ENCODE measurements around the gene SEPTIN10.
A peak's percentile ranks its signal among the peaks of the same experiment; 100 is the strongest.
"Not testable (repeated sequence)": the region's sequence is repeated elsewhere in the genome, so short reads cannot be mapped to it uniquely, and the experiment has no call there.

SEPTIN10 gene

GRCh38 chr2:109613922-109614714, at the start of gene SEPTIN10, which contains the start of gene SOWAHC:
Gene SEPTIN10 (minus strand): TSS chr2:109613966. CDS start chr2:109613827, 139 bp downstream.
Gene SOWAHC (plus strand): TSS chr2:109614364. CDS start chr2:109614490, 126 bp downstream.
- DNase-seq (ENCODE audit: low read depth in 2 of 2, low spot score in 1 of 2), result peak; percentile 37 to 43

GRCh38 chr2:109662889-109663288, 49.1 kb upstream of the SEPTIN10 start:
- DNase-seq (ENCODE audit: low read depth in 2 of 2, low spot score in 1 of 2), result no peak

GRCh38 chr2:109660046-109660860, 46.5 kb upstream of the SEPTIN10 start:
- no peak for DNase-seq (ENCODE audit: low read depth in 2 of 2, low spot score in 1 of 2)

- DNase-seq (ENCODE audit: low read depth in 2 of 2, low spot score in 1 of 2), result no peak
Observed at GRCh38 chr2:109659396-109660045, 45.8 kb upstream of the SEPTIN10 start.

- DNase-seq (ENCODE audit: low read depth in 2 of 2, low spot score in 1 of 2), result no peak
Observed at GRCh38 chr2:109655287-109655686, 41.5 kb upstream of the SEPTIN10 start.

GRCh38 chr2:109654326-109655050, 40.7 kb upstream of the SEPTIN10 start:
- DNase-seq (ENCODE audit: low read depth in 2 of 2, low spot score in 1 of 2), result no peak

- no peak for DNase-seq (ENCODE audit: low read depth in 2 of 2, low spot score in 1 of 2)
Observed at GRCh38 chr2:109649736-109650695, 36.2 kb upstream of the SEPTIN10 start.

GRCh38 chr2:109648041-109648527, 34.3 kb upstream of the SEPTIN10 start:
- no peak for DNase-seq (ENCODE audit: low read depth in 2 of 2, low spot score in 1 of 2)

- no peak for DNase-seq (ENCODE audit: low read depth in 2 of 2, low spot score in 1 of 2)
Observed at GRCh38 chr2:109647636-109648035, 33.9 kb upstream of the SEPTIN10 start.

- no peak for DNase-seq (ENCODE audit: low read depth in 2 of 2, low spot score in 1 of 2)
Observed at GRCh38 chr2:109646961-109647360, 33.2 kb upstream of the SEPTIN10 start.

GRCh38 chr2:109645412-109646184, 31.8 kb upstream of the SEPTIN10 start:
- DNase-seq (ENCODE audit: low read depth in 2 of 2, low spot score in 1 of 2), result no peak

- no peak for DNase-seq (ENCODE audit: low read depth in 2 of 2, low spot score in 1 of 2)
Observed at GRCh38 chr2:109644571-109645275, 31.0 kb upstream of the SEPTIN10 start.

- not testable (repeated sequence) for DNase-seq (ENCODE audit: low read depth in 2 of 2, low spot score in 1 of 2)
Observed at GRCh38 chr2:109640000-109640399, 26.2 kb upstream of the SEPTIN10 start.

GRCh38 chr2:109638795-109639194, 25.0 kb upstream of the SEPTIN10 start:
- no peak for DNase-seq (ENCODE audit: low read depth in 2 of 2, low spot score in 1 of 2)

GRCh38 chr2:109637749-109638570, 24.2 kb upstream of the SEPTIN10 start:
- DNase-seq (ENCODE audit: low read depth in 2 of 2, low spot score in 1 of 2), result no peak

- no peak for DNase-seq (ENCODE audit: low read depth in 2 of 2, low spot score in 1 of 2)
Observed at GRCh38 chr2:109636317-109636716, 22.6 kb upstream of the SEPTIN10 start.

All from stimulated activated CD8-positive, alpha-beta memory T cell treated with anti-CD3 and anti-CD28 coated beads, Interleukin-4, amount 100 ng/mL, for 4 hours (primary cell).